NCI-H446 treated with DMSO at 0.1 percent for 48 hours (cell line): ENCODE results near the gene GNL1.

ENCODE experiments used
- DNase-seq: peaks from one replicate; lab custom pipeline; 2025; lab: John Stamatoyannopoulos, UW

The GNL1 gene, protein sequence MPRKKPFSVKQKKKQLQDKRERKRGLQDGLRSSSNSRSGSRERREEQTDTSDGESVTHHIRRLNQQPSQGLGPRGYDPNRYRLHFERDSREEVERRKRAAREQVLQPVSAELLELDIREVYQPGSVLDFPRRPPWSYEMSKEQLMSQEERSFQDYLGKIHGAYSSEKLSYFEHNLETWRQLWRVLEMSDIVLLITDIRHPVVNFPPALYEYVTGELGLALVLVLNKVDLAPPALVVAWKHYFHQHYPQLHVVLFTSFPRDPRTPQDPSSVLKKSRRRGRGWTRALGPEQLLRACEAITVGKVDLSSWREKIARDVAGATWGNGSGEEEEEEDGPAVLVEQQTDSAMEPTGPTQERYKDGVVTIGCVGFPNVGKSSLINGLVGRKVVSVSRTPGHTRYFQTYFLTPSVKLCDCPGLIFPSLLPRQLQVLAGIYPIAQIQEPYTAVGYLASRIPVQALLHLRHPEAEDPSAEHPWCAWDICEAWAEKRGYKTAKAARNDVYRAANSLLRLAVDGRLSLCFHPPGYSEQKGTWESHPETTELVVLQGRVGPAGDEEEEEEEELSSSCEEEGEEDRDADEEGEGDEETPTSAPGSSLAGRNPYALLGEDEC

DNA sequence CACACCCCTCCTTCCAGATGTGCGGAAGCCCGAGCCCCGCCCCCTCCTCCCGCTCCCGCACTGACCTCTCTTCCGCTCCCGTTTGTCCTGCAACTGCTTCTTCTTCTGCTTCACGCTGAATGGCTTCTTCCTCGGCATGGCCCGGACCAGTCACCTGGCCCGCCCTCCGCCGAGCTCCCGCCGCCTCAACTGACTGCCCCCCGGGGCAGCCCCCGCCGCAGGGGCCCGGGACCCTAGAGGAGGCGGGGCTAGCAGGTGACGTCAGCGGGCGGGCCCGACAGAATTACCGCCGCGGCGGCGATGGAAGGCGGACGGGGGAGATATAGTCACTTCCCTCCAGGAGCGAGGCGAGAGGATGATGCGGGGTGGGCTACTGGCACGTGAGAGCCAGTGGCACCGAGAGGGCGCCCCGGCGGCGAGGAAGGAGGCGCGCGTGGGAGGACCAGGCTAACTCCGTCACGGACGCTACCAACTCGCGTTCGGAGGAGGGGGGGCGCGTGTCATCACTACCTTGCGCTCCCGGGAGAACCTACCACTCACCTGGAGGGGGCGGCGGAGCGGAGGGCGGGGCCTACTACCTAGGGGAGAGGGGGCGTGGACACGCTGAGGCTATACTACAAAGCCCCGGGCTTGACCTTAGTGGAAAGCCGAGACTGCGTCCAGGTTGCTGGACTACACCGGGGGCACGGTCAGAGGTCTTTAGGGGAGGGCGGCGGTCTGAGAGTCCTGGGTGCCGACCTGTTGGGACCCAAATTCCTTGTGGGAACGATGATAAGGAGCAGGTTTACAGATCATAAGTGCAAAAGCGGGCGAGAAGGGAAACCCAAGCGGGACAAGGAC, at the start of gene GNL1:
TSS of gene GNL1 (minus strand) at position 424 of the 840 bp plus-strand sequence. CDS start at position 138, 286 bp downstream.
- DNase-seq: peak; percentile 82

DNA sequence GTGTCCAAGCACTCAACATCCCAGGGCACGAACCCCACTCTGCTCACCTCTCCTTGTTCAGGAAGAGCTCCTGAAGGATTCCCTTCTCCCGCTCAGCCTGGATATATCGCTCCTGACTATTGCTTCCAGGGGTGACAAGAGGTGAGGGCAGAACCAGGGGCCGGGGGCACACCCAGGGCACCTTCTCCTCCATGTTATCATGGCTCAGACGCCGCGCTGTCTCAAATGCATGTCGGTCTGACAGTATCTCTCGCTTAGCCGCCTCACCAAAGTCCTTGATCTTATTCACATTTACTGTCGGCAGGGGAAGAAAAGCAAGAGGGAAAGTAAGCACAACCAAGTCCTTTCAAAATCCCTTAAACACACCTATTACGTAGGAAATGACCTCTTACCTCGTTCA, 47.7 kb upstream of the GNL1 start:
- no peak for DNase-seq

DNA sequence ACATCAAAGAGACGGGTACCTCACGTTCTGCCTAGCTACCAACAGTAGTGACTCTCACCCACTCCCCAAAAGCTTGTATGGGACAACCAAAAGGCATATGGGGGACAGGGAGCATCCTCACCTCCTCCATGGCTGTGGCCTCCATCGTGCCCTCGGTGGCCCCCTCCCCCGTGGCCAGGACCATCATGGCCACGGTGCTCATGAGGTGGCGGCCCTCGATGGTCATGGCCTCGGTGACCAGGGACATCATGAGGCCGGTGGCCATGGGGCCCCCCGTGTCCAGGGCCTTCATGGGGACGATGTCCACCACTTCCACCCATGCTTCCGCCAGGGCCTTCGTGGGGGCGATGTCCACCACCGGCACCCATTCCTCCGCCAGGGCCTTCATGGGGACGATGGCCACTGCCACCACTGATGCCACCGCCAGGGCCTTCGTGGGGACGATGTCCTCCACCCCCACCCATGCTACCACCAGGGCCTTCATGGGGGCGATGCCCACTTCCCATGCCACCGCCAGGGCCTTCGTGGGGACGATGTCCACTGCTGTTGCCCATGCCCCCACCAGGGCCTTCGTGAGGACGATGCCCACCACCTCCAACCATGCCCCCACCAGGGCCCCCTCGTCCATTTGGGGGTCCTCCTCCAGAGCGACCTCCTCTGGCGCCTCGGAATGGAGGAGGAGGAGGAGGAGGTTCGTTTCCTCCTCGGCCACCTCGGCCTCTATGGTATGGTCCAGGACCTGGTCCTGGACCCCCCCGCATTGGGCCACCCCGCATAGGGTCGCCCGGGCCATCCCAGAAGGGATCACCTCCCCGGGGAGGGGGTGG, 45.7 kb upstream of the GNL1 start:
- DNase-seq: no peak

DNA sequence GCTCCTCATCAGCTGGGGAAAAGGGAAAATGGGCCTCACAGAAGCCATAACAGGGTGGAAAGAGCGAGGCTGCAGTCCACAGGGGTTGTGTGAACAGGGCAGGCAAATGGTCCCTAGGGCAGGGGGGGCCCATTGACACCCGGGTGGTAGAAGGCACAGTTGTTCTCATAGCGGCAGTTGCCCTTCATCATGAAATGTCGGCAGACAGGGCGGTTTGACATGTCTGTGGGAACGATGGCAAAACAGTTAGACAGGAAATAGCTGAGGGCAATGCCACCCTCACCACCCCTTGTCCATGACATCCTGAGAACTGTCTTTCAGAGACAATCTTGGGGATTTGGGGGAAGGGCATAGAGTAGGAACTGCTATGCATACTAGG, 45.1 kb upstream of the GNL1 start:
- DNase-seq: no peak

DNA sequence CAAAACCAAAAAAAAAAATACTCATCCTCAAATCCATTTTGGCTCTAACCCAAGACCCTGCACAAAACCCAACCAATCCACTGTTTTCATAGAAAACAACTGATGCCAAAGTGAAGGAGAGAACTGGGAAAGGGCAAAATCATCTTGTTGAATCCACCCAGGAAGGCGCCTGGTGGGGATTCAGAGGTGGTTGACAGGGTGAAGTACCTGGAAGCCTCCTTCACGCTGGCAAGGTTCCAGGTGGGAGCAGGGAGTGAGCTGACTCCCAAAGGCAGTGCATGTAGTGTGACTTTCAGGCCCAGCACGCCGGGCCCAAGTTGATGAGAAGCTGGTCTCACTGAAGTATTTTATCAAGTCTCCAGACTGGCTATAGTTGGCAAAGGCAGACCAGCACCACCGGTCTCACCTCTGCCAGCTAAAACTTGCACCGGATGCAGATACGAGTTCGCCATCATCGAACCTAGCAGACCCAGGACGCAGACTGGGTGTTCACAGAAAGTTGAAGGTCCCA, 44.2 kb upstream of the GNL1 start:
- no peak for DNase-seq

DNA sequence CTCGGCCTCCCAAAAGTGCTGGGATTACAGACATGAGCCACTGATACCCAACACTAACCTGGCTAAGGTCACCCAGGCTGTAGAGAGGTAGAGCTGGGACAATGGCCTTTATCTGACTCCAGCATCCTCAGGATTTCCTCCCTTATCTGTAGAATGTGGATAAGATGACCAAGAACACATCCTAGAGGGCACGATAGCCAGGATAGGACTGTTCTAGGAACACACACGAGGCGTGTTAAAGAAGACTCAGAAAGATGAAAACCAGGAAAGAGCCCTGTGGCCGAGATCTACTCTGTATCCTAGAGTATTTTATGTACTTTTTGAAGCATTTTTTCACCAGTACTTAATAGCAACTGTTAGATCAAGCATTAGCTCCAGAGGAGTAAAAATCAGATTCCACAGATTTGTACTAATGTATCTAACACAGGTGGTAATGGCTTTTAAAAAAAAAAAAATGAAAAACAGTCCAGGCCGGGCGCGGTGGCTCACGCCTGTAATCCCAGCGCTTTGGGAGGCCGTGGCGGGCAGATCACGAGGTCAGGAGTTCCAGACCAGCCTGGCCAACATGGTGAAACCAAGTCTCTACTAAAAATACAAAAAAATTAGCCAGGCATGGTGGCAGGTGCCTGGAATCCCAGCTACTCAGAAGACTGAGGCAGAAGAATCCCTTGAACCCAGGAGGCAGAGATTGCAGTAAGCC, 43.5 kb upstream of the GNL1 start:
- DNase-seq: no peak

DNA sequence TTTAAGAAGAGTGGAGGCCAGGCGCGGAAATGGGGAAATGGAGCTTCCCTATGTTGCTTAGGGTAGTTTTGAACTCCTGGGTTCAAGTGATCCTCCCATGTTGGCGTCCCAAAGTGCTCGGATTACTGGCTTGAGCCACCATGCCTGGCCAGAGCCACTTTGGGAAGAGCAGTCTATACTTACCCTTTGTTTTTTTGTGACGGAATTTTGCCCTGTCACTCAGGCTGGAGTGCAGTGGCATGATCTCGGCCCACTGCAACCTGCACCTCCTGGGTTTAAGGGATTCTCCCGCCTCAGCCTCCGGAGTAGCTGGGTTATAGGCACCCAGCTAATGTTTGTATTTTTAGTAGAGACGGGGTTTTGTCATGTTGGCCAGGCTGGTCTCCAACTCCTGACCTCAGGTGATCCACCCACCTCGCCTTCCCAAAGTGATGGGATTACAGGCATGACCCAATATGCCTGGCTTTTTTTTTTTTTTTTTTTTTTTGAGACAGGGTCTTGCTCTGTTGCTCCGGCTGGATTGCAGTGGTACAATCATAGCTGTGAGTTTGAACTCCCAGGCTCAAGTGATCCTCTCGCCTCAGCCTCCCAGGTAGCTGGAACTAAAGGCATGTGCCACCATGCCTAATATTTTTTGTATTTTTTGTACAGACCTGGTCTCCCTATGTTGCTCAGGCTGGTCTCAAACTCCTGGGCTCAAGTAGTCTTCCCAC, 42.8 kb upstream of the GNL1 start:
- no peak for DNase-seq

DNA sequence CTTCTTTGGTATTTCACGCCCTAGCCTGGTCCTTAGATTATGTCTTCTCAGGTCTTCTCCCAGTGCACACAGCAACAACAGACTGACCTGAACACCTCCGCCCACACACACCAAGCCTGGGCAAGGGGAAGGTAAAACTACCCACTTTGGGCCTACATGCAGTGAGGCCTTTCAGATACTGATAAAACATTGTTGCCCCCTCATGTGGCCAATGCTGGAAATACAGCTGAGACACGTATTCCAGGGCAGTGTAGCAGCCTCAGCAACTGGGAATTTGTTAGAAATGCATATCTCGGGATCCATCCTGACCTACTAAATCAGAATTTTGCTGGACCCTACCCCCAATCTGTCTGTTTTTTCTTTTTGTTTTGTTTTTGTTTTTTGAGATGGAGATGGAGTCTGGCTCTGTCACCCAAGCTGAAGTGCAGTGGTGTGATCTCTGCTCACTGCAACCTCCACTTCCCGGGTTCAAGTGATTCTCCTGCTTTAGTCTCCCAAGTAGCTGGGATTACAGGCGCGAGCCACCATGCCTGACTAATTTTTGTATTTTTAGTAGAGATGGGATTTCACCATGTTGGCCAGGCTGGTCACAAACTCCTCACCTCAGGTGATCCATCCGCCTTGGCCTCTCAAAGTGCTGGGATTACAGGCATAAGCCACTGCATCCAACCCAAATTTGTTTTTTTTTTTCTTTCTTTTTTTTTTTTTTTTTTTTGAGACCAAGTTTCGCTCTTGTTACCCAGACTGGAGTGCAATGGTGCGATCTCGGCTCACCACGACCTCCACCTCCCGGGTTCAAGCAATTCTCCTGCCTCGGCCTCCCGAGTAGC, 41.2 kb upstream of the GNL1 start:
- peak; percentile 36 for DNase-seq

DNA sequence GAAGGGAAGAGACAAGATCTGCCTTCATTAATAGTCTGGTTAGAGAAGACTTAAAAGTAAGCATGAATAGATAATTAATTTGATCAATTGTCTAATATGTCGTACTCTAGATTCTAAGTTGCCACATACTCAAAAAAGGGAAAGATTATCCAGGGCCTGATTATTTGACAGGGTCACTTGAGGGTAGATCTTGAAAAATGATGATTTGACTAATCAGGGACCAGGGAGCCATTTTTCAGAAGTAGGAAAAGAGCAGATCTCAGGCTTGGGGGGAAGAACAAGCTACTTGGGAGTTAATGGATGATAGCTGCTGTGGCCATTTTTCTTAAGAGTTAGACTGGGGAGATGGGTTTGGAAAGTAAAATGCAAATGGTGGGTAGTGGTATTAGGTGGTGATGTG, 36.0 kb upstream of the GNL1 start:
- no peak for DNase-seq

DNA sequence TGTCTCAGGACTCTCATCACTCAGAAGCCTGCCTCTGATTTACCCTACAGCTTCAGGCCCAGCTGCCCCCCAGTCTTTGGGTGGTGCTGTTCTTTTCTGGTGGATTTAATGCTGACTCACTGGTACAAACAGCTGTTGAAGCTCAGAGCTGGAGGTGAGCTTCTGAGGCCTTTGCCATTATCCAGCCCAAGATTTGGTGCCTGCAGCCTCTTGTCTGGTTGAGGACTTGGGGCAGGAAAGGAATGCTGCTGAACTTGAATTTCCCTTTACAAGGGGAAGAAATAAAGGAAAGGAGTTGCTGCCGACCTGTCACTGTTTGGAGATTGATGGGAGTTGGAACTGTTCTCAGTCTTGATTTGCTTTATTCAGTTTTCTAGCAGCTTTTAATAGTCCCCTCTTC, 34.7 kb upstream of the GNL1 start:
- no peak for DNase-seq

DNA sequence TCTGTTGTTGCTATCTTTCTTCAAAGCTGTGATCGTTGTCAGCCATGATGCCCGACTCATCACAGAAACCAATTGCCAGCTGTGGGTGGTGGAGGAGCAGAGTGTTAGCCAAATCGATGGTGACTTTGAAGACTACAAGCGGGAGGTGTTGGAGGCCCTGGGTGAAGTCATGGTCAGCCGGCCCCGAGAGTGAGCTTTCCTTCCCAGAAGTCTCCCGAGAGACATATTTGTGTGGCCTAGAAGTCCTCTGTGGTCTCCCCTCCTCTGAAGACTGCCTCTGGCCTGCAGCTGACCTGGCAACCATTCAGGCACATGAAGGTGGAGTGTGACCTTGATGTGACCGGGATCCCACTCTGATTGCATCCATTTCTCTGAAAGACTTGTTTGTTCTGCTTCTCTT, 34.2 kb upstream of the GNL1 start:
- no peak for DNase-seq

DNA sequence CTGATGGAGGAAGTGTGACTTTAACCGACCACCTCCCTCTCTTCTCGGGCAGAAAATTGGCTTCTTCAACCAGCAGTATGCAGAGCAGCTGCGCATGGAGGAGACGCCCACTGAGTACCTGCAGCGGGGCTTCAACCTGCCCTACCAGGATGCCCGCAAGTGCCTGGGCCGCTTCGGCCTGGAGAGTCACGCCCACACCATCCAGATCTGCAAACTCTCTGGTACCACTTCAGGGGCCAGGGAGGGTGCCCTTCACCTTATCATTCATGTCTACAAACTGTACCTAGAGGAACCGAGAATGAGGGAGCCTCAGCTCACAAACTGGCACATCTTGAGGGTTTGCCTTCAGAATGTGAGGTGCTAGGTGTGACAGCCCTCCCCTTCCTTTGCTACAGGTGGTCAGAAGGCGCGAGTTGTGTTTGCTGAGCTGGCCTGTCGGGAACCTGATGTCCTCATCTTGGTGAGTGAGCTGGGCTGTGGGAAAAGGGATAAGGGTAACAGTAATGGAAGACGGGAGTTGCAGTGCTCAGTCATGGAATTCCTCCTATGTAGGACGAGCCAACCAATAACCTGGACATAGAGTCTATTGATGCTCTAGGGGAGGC, 33.6 kb upstream of the GNL1 start:
- DNase-seq: no peak

DNA sequence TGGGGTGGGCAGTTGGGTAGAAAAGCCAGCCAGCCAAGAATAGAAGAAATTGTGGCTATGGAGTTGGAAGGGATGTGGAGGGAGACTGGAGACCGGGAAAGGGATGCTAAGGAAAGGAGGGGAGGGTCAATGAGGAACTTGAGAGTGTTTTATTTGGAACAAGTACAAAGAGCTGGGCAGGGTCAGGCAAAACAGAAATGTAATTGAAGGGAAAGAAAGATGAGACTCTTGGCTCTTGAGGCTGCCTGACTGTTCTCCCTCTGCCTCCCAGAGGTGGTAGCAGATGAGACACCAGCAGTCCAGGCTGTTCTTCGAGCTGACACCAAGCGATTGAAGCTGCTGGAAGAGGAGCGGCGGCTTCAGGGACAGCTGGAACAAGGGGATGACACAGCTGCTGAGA, 27.6 kb upstream of the GNL1 start:
- DNase-seq: no peak

DNA sequence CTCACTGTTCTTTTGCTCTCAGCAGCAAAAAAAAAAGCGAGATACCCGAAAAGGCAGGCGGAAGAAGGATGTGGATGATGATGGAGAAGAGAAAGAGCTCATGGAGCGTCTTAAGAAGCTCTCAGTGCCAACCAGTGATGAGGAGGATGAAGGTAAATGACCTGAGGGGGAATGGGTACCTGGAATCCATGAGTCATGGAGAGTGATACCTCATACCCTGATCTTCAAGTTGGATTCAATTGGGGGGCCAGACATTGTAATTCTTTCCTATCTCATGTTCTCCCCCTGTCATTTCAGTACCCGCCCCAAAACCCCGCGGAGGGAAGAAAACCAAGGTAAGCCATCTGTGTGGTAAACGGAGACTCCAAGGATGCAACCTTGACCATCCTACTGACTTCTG, 21.8 kb upstream of the GNL1 start:
- DNase-seq: no peak

DNA sequence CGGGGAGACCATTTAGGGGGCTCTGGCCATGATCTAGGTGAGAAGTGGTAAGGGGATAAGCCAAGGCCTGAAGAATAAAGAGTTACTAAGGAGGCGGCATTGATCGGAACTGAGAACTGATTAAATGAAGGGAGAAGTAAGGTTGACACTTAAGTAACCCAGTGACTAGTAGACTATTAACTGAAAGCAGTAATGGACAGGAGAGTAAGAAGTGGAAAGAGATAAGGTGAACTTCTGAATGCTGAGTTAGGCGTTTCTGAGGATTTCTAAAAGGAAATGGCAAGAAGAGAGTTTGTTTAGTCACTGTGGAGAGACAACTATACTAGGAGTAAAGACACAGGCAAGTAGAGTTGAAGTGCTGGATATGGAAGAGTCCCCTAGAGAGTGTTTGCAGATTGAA, 16.8 kb upstream of the GNL1 start:
- no peak for DNase-seq

DNA sequence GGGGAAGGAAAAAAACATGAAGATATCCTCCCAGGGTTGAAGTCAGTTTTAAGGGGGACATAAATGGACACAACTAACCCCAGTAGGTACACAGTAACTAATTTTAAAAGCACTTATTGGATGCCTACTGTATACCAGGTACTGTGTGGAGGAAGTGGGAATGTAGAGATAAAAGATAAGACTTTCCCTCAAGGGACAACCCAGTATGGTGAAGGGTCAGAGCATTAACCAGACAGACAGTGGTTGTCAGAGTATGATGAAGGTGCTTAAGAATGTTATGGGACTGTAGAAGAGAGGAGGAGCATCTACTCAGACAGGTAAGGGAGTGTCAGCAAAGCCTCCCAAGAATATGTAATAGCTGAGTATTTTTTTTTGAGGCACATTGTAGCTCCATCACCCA, 15.9 kb upstream of the GNL1 start:
- DNase-seq: no peak

DNA sequence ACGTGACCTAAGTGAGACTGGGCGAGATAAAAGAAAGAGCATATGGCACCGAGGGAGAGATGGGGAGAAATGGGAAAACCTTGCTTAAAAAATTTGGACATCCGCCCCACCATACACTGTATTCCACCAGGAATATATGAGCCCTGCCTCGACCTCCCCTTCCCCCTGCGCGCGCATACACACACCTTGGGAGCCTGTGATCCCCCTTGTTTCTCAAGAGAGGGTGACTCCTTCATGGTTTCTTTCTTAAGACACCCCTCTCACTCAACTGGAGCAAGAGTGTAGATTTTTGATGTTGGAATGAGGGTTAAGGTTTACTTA, 15.4 kb upstream of the GNL1 start:
- no peak for DNase-seq

DNA sequence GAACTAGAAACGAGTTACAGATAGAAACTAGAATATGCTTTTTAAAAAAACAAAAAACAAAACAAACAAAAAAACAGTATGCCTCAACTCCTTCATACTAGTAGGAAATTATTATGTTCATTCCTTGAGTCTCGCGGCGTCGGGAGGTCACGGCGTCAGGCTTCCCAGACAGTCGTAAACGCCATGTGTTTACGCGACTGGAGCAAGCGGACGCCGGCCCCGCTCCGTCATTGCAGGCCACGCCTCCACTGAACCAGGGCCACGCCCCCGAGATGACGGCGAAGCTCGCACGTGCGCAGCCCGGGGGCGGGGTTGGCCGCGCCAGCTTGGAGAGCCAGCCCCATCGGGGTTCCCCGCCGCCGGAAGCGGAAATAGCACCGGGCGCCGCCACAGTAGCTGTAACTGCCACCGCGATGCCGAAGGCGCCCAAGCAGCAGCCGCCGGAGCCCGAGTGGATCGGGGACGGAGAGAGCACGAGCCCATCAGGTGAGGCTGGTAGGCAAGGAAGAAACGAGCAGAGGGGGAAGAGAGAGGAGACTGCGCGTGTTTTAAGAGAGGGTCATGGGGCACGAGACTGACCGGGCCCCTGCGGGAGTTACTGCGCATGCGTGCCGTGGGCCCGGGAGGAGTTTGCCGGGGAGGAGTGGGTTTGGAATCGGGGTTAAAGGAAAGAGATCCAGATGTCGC, 14.9 kb upstream of the GNL1 start, which contains the start of gene ABCF1:
TSS of gene ABCF1 (plus strand) at position 368 of the 687 bp plus-strand sequence. CDS start at position 414, 46 bp downstream.
- peak; percentile 92 for DNase-seq

DNA sequence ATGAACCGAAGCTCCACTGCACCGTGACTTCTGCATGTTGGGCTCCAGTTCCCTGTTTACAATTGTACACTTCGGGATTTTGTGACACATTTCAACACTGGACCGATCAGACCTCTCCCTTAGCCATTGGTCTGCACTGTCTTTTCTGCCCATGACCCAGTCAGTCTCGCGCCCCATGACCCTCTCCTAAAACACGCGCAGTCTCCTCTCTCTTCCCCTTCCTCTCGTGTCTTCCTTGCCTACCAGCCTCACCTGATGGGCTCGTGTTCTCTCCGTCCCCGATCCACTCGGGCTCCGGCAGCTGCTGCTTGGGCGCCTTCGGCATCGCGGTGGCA, 14.4 kb upstream of the GNL1 start:
- DNase-seq: no peak
